Dermis blood vessel endothelial cell (primary cell): ENCODE data around the gene GJB2. TPM values are rescaled to one million over a fixed set of nuclear protein-coding genes. Genes with fewer than 3 reads are reported as not detected.

Experiments
- DNase-seq: peaks from one replicate; pipeline ENCODE4 v3.0.0; 2010
- total RNA-seq: library from RNA; depleted of rRNA; stranded (reverse); fragments of >200 nt; gene quantifications from 2 replicates; pipeline ENCODE4 v1.2.3, GENCODE V29; 2014

The GJB2 gene
- total RNA-seq: 0.05 and 0.17 TPM in 2 replicates

GRCh38 chr13:20192836-20193161 lies at the start of gene GJB2:
TSS of gene GJB2 (minus strand) at chr13:20192938. CDS start at chr13:20189581, 3,357 bp downstream.
- no peak for DNase-seq

DNA sequence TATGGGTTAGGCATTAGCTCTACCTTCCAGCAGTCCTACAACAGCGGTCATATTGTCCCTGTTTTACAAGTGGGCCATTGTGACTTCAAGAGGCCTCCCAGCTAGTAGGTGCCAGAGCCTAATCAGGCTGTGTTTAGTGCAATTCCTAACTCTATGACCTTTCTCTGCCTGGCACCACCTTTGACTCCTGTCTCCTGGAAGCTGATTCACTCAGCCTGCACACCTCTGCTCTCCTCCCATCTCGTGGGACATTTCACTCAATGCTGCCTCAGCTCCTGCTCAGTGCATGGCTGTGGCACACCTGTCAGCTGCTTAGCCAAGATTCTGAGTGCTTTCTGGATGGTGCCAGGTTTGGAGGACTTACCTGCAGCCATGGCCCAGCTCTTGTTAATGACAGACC lies 48.9 kb upstream of the GJB2 start:
- DNase-seq: no peak

DNA sequence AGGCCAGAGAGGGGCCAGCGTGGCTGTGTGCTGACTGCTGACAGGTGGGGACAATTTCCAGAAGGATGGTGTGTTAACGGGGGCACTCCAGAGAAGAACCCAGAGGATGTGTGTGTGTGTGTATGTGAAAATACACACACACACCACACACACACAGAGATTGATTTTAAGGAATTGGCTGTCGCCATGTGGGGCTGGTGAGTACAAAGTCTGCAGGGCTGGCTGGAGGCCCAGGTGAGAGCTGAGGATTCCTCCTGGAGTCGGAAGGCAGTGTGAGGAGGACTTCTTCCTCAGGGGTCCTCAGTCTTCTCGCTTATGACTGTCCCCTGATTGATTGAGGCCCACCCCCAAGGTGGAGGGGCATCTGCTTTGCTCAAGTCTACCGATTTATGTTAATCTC lies 47.0 kb upstream of the GJB2 start:
- DNase-seq: no peak

- no peak for DNase-seq
Measured at GRCh38 chr13:20232556-20233277, 40.0 kb upstream of the GJB2 start.

DNA sequence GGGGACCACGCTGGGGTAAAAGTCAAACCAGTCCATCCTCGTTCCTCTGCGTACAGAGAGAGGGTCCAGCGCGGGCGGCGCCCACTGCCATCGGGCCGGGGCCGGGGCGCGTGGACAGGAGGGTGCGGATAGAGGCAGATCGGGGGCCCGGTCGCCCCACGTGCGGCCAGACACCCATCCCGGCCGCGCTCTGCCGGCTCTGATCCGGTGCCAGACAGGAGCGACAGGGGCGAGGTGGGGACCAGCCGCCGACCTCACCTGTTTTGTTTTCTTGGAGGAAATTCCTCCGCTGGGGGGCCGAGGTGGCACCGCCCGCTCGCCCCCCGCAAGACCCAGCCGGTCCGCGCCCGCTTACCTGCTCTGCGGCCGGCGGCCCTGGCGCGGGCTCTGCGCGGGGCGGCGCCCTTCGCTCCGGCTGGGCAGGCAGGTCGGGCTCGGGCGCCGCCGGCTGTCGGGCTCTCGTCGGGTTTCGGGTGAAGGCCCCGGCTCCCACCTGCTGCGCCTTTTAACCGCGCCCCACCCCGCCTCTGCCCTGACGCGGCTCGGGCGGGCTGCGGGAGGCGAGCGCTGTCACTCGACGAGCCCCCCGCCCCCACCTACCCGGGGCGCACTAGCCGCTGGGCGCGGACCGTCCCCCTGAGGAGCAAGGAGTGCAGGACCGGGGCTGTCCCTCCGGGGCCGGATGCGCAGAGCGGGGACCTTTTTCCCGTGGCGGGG lies 39.3 kb upstream of the GJB2 start, which contains the start of gene GJB6:
Gene GJB6 (minus strand): TSS at position 481 of the 717 bp plus-strand sequence. CDS start 8,839 bp downstream, outside the sequence.
- no peak for DNase-seq

DNA sequence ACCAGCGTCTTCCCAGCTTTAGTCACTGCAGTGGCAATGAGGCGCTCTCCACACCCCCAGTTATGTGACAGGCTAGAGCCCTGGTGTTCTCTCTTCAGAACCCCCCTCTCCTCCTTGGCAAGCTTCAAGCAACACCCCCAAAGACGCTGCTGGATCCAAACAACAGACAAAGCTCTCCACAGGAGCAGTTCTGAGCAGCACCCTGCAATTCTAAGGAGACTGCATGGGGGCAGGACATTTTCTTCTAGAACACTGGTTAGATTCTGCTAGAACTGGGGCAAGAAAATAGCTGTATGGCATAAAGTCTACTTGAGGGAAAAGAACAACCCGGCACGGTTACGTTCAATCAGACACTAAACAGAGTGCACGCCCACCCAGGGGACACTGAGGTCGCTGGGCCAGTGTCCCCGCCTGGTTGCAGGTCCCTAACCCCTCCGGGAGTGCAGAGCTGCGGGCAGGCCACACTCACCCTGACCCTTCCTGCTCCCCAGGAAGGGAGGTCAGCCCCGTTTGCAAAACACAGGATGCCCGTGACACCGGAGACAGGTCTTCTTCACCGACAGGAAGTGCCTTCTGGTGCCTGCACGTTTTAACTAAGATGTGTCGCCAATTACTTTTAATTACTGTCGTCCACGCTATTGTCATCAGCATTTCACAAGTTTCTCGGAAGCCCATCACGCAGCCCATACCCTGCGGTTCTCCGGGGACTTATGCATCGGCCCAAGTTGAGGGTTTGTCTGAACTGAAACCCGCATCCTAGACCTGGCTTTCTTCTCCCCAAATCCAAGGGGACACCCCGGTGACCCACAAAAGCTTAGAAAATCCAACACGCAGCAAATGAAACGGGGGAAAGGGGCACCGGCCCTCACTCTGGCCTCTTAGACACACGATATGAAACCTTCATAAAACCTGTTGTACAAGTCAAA lies 38.4 kb upstream of the GJB2 start:
- peak; percentile 3 for DNase-seq

DNA sequence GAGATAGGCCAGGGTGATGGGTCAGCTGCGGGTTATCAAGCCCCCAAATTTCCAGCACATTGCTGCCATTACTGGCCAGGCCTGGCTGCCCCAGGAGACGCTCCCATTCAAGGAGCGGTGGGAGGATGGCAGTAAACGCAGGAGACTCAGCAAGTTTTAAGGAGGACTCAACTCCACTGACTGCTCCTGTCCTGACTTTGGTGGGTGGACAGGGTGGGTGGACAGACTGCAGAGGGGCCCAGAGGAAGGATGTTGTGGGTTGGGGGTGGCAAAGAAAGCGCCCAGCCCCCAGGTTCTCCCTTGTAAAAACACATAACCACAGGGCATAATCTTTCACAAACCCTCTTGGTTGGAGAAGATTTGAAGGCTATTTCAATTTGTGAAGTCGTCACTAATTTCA lies 35.0 kb upstream of the GJB2 start:
- no peak for DNase-seq

DNA sequence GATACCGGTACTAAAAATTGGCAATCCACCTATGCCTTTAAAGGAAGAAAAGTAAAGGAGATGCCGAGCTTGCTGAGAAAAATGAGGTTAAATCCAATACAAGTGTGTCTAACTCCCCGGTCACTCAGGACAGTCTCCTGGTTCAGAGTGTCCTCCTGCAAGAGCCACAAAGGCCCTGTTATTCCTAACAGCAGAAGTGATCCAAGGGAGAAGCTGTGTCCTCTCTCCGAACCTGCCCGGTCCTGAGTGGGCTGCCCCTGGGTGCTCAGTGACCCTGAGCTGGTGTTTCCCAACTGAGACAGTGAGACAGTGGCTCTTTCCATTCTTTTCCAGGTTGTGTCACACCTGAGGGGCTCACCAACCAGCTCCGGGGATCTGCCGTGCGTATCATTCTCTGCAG lies 34.5 kb upstream of the GJB2 start:
- DNase-seq: no peak

DNA sequence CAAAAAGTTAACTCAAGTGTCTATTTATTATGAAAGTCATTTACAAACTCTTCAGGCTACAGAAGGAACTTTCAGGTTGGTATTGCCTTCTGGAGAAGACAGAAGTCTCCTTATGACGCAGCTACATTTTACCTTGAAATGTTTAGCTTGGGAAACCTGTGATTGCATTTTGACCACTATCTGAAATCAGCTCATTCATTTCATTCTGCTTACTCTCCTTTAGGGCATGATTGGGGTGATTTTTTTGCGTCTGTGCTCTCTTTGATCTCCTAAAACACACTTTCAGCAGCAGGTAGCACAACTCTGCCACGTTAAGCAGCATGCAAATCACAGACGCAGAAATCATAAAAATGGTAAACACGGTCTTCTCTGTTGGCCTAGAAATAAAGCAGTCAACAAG lies 29.8 kb upstream of the GJB2 start:
- DNase-seq: no peak

- no peak for DNase-seq
Measured at GRCh38 chr13:20221772-20222171, 29.0 kb upstream of the GJB2 start.

GRCh38 chr13:20219577-20219976 lies 26.8 kb upstream of the GJB2 start:
- no peak for DNase-seq

- no peak for DNase-seq
Measured at GRCh38 chr13:20217168-20217567, 24.4 kb upstream of the GJB2 start.

- DNase-seq: no peak
Measured at GRCh38 chr13:20209948-20210347, 17.2 kb upstream of the GJB2 start.

GRCh38 chr13:20206698-20207235 lies 14.0 kb upstream of the GJB2 start:
- DNase-seq: no peak

DNA sequence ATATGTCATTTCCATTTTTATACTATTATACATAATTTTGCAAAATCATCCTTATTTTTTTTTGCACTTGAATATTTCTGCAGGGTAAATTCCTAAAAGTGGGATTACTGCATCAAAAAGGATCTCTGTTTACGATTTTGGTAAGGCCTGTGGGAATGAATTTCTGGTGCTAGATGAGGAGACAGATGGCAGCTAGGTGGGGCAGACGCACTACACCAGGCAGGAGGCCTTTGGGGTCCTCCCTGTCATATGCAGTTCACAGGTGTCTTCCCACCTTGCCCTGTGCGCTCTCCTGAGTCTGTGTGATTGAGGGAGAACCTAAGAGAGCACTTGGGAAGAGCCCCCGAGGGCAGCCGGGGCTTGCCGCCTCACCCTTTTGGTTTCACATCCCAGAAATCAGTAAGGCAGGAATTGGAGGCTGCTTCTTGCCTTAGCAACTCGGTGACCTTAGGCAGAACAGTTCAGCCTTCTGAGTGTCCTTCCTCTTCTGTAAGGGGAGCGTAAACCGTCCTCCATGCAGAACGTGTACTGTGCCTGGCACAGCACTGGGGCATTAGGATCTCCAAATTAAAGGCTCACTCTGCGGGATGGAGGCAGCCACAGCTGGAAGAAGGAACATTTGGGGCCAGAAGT lies 13.4 kb upstream of the GJB2 start:
- no peak for DNase-seq

- no peak for DNase-seq
Measured at GRCh38 chr13:20198781-20199180, 6.0 kb upstream of the GJB2 start.

DNA sequence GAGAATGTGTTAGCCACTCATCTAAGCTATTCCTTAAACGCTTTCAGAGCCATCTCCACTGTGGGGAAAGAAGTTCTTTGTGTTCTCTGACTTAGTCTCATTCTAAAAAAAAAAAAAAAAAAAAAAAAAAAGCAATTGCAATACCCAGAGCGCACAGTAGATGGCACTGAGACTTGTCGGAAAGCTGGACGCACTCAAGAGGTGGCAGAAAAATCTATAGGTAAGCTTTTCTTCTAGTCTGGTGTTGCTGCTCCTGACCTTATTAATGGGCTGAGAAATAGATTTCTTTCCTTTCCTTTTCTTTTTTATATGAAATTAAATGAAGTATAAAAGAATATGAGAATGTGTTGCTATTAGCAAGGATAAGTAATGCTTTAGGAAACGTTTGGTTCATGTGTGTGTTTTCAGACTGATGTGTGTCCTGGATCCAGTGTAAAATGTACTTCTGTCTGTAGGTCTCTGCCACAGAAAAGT lies 4.7 kb upstream of the GJB2 start:
- peak; percentile 63 for DNase-seq

- DNase-seq: no peak
Measured at GRCh38 chr13:20195801-20196200, 3.1 kb upstream of the GJB2 start.

DNA sequence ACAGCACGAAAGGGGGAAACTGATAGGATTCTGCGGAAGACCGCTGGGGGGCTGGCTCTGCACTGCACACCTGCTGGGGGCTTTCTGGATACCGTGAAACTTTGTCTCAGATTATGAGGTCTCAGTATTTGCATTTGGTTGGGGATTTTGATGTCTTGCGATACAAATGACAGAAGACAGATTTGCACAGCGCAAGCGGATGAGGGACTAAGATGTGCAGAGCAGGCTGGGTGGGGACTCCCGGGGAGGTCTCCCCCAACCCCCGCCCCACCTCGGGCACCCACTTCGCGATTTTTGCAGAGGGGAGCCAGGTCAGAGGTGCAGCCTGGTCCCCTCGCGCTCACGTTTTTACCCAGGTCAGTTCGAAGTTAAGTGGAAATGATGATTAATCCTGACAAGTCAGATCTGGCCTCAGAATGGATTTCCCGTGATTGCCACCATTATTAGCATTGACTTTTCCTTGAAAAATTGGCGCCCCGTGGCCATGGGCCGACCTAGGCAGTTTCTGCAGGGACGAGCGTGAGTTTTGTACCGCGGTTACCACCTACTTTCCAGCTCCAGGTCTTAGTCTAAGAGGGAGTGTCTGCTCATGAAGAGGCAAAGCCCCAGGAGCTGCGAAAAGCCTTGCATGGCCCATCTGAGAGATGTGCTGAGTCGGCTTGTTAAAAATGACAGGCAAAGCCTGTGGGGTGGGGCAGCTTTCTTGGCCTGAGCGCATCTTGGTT lies 1.3 kb upstream of the GJB2 start:
- DNase-seq: peak; percentile 11

GRCh38 chr13:20193162-20193906 lies 596 bp upstream of the GJB2 start:
- DNase-seq: no peak
